DMS53 (cell line): ENCODE results near the gene MANBA.

Experiments
- DNase-seq: peaks from one replicate; lab custom pipeline; 2025; lab: John Stamatoyannopoulos, UW

Gene MANBA

GRCh38 chr4:102592256-102592655 lies 168.5 kb downstream of the MANBA start:
- DNase-seq = no peak

DNA sequence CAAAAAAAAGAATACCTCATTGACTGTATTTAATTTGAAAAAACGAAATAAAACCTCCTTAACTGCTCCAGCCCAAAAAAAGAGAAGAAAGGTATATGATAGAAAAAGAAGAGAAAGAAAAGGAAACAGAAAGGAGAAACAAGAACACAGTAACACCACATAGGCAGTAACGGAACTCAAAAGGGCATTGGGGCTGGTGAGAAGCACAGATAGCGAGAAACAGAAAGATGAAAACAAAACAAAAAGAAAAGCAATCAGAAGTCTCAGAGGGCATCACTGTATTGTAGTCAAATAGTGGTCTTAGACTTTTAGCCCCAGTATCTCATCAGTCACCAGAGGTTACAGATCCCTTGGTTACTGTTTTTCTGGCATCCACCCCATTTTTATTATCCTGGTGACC lies 171.0 kb downstream of the MANBA start:
- DNase-seq = no peak

DNA sequence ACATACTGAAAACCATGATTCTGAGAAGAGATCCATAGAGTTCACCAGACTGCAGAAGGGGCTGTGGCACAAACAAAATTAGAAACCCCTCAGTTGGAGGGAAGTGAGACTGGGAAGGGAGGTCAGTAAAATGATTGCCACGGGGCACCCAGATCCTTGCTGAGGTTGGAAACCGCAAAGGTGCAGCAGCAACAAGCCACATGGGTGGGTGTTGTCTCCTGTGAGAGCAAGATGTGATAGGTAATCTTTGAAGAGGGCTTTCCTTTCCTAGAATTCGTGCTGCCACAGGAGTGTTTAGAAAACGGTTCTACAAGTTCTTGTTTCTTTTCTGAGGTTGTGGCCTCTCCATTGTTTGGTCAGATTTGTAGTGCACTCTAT lies 174.1 kb downstream of the MANBA start:
- no peak for DNase-seq

DNA sequence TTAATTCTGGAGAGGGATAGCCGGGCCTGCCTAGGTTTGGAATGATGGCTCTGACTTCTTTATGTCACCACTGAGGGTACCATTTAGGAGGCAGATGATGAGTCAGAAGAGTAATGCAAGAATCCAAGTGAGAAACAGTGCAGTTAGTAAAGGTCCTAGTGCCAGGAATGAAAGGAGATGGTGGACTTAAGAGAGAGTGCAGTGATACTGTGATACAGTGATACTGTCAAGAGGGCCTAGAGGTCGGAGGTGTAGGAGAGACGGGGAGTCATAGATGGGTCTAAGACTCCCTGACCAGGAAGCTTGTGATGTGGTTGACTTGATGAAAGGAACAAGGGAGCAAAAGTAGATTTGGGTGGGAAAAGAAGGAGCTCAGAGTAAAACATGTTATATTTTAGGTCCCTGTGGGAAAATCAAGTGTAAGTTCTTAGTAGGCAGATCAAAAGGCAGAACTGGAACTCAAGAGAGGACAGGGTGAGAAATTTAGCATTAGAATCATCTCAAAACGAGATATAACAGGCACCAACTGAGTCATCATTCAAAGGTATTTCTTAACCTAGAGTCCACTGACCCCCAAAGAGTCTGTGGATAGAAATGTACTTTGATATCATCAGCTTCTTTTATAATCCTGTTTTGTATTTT lies 174.6 kb downstream of the MANBA start:
- no peak for DNase-seq

GRCh38 chr4:102585329-102585728 lies 175.4 kb downstream of the MANBA start:
- DNase-seq = no peak

DNA sequence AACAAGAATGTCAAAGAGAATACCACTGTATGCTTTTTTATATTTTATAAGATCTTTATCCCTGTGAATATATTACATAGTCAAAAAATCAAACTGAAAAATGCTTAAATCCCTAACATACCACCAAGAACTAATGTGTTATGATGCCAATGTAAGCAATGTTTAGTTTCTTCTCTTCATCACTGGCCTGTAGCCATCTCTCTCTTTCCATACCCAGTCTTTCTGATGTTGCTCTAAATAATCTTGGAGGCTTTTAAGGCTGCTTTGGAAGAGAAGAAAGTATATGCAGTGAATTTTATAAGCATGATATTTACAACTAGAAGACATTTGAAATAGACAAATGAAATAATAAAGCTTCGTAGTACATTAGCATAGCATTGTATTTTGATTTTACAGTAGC lies 176.7 kb downstream of the MANBA start:
- no peak for DNase-seq
